Measurements from ENCODE around the gene ZNF445.

GRCh38 chr3:44398853-44399252, 78.6 kb downstream of the ZNF445 start:
- TF ChIP-seq TAF1 (IDR thresholded peaks at IDR 0.05; ENCODE audit: borderline replicate concordance, low read depth, low read length) (no peak), POLR2A (IDR thresholded peaks at IDR 0.05; ENCODE audit: low read depth, low read length) (no peak)

Data from GM12892 (cell line).